ENCODE data around the gene KLK6.

The KLK6 gene

DNA sequence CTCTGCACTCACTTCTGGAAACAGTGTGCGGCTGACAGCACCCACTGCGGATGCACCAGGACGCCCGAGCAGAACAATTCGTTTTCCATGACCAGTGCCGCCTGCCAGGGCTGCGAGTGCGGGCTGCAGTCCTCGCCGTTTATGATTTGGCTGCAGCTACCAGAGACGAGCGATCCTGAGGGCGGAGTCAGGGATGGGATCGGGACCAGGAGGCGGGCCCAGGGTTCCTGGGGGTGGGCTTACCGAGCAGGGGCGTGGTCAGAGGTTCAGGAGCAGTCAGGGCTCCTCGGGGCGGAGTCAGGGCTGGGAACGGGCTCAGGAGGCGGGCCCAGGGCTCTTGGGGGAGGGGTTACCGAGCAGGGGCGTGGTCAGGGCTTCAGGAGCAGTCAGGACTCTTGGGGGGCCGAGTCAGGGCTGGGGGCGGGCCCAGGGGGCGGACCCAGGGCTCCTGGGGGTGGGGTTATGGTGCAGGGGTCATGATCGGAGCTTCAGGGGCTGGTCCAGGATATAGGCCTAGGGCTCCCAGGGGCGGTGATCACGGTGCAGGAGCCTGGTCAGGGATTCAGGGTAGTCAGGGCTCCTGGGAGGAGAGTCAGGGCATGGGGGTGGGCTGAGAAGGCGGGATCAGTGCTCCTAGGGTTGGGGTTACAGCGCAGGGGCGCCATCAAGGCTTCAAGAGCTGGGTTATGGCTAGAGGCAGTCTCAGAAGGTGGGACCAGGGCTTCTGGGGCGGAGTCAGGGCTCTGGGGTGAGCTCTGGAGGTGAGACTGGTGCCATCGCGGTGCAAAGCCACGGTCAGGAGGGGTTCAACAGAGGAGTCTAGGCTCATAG, 59.9 kb downstream of the KLK6 start:
- DNase-seq = no peak
